OCI-LY3 (cell line): ENCODE results near the gene FCHSD1.

Experiments
- H2AFZ ChIP-seq: fragments of 200-600, 300-600 bp; shearing (Covaris generic); 2 replicates; pipeline ENCODE4 v1.6.0; 2014; ENCODE audit warnings: antibody characterized with exemption, low read depth, low read length
- H3K27ac ChIP-seq: fragments of 200-600, 300-600 bp; sonication (generic); 2 replicates; pipeline ENCODE4 v1.5.1; 2014; ENCODE audit warnings: mild to moderate bottlenecking, low read length, moderate library complexity, mixed read lengths
- H3K27me3 ChIP-seq: fragments of 200-600, 300-600 bp; sonication (generic); 2 replicates; pipeline ENCODE4 v1.6.1; 2014; ENCODE audit warnings: low read depth, low read length, mixed read lengths
- H3K36me3 ChIP-seq: fragments of 200-600, 300-600 bp; sonication (generic); replicated peaks from 2 replicates; pipeline ENCODE3; 2014; ENCODE audit warnings: low read depth, low read length, mixed read lengths
- H3K4me1 ChIP-seq: fragments of 300-600, 200-600 bp; sonication (generic); 2 replicates; pipeline ENCODE4 v1.6.1; 2014; ENCODE audit warnings: low read length, mixed read lengths
- H3K4me2 ChIP-seq: fragments of 200-600, 300-600 bp; sonication (generic); 2 replicates; pipeline ENCODE4 v1.6.1; 2014; ENCODE audit warnings: low read length, mixed read lengths
- H3K4me3 ChIP-seq: fragments of 300-600, 200-600 bp; sonication (generic); 2 replicates; pipeline ENCODE4 v1.5.1; 2014; ENCODE audit warnings: antibody characterized with exemption, mild to moderate bottlenecking, low read length, moderate library complexity
- H3K79me2 ChIP-seq: fragments of 300-600, 200-600 bp; shearing (Covaris generic); 2 replicates; pipeline ENCODE4 v1.6.1; 2014; ENCODE audit warnings: mild to moderate bottlenecking, low read length, mixed read lengths
- H3K9ac ChIP-seq: fragments of 300-600, 200-600 bp; shearing (Covaris generic); 2 replicates; pipeline ENCODE4 v1.6.0; 2014; ENCODE audit warnings: mild to moderate bottlenecking, low read length, moderate library complexity
- H3K9me3 ChIP-seq: fragments of 200-600, 300-600 bp; shearing (Covaris generic); 2 replicates; pipeline ENCODE4 v1.6.1; 2014; ENCODE audit warnings: low read length, mixed read lengths; ENCODE audit not compliant: insufficient read depth
- H4K20me1 ChIP-seq: fragments of 200-600, 300-600 bp; sonication (generic); 2 replicates; pipeline ENCODE4 v1.6.1; 2016; ENCODE audit warnings: low read length, mixed read lengths; ENCODE audit not compliant: insufficient read depth
- CTCF ChIP-seq: fragments of 200-600, 300-600 bp; sonication (generic); IDR thresholded peaks from 2 replicates; pipeline ENCODE4 v1.5.1; 2014; ENCODE audit warnings: antibody characterized with exemption, low read length, low read depth
- EZH2phosphoT487 ChIP-seq: fragments of 200-600 bp; shearing (Covaris generic); IDR thresholded peaks from 2 replicates; pipeline ENCODE4 v1.6.1; 2018; ENCODE audit warnings: antibody characterized with exemption, mixed run types, low read depth

FCHSD1 gene

GRCh38 chr5:141672071-141672840 is 21.0 kb upstream of the FCHSD1 start:
- H3K36me3 ChIP-seq = no peaks in the 10 kb centered on the region
- no peaks in the 10 kb centered on the region for H4K20me1 ChIP-seq
- no peak overlapping the region for H2AFZ ChIP-seq
- no peak overlapping the region for H3K9ac ChIP-seq
- H3K27me3 ChIP-seq = no peaks in the 10 kb centered on the region
- TF ChIP-seq EZH2phosphoT487 (no peak), CTCF (no peak)
- no peaks in the 10 kb centered on the region for H3K79me2 ChIP-seq
- no peak overlapping the region for H3K27ac ChIP-seq
- no peak overlapping the region for H3K4me2 ChIP-seq
- no peak overlapping the region for H3K4me3 ChIP-seq
- H3K9me3 ChIP-seq = no peaks in the 10 kb centered on the region
- H3K4me1 ChIP-seq = no peaks in the 10 kb centered on the region

- Histone ChIP-seq H3K4me1 (peaks cover 4% of the 10 kb centered on the region; the same call in 1 of the 2 replicates), H3K27ac (no peak overlapping the region), H2AFZ (no peak overlapping the region), H3K36me3 (no peaks in the 10 kb centered on the region), H4K20me1 (no peaks in the 10 kb centered on the region), H3K9ac (no peak overlapping the region), H3K9me3 (no peaks in the 10 kb centered on the region), H3K79me2 (no peaks in the 10 kb centered on the region), H3K4me2 (no peak overlapping the region), H3K4me3 (no peak overlapping the region), H3K27me3 (no peaks in the 10 kb centered on the region)
- no peak for TF ChIP-seq EZH2phosphoT487
- peak; percentile 17; the same call in 1 of the 2 replicates for TF ChIP-seq CTCF
These were observed 18.3 kb upstream of the FCHSD1 start for GRCh38 chr5:141669520-141669919.

- TF ChIP-seq EZH2phosphoT487 (no peak), CTCF (no peak)
- no peaks in the 10 kb centered on the region for H3K36me3 ChIP-seq
- no peak overlapping the region for H3K9ac ChIP-seq
- H3K4me1 ChIP-seq = peaks cover 4% of the 10 kb centered on the region; the same call in 1 of the 2 replicates
- no peaks in the 10 kb centered on the region for H3K27me3 ChIP-seq
- no peaks in the 10 kb centered on the region for H3K79me2 ChIP-seq
- H3K9me3 ChIP-seq = no peaks in the 10 kb centered on the region
- no peak overlapping the region for H3K4me2 ChIP-seq
- no peak overlapping the region for H3K27ac ChIP-seq
- H3K4me3 ChIP-seq = no peak overlapping the region
- no peaks in the 10 kb centered on the region for H4K20me1 ChIP-seq
- no peak overlapping the region for H2AFZ ChIP-seq
These were observed 17.5 kb upstream of the FCHSD1 start for GRCh38 chr5:141668601-141669265.
